Measurements from ENCODE around the gene PRR12. TPM values are rescaled to one million over a fixed set of nuclear protein-coding genes. Genes with fewer than 3 reads are reported as not detected.
"Not testable (repeated sequence)": the region's sequence is repeated elsewhere in the genome, so short reads cannot be mapped to it uniquely, and the experiment has no call there.

The PRR12 gene
- total RNA-seq, 1 experiment from 2014 or later, result 22.9 TPM

DNA sequence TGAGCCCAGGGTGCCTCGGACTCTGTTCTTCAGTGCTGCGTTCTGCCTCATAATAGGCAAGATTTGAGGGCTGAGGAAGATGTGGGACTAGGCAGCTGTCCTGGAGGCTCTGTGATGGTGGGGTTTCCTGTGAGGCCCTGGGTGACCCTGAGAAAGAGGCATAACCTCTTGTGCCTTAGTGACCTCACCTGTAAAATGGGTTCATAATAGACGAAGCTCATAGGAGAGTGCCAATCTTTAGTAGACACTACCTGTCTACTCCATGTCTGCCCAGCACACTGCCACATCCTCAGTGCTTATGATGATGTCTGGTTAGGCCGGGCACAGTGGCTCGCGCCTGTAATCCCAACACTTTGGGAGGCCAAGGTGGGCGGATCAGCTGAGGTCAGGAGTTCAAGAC lies 25.6 kb downstream of the PRR12 start:
- Histone ChIP-seq H3K27ac (ENCODE audit: low read length) (no peak overlapping the region), H3K4me3 (ENCODE audit: low read depth in 2 of 2, low read length in 2 of 2) (no peak overlapping the region), H3K4me1 (ENCODE audit: control insufficient read depth, insufficient read depth, low read length) (peaks cover 7% of the 10 kb centered on the region), H3K27me3 (ENCODE audit: control insufficient read depth, insufficient read depth, low read length) (no peaks in the 10 kb centered on the region), H3K9me3 (ENCODE audit: control insufficient read depth, insufficient read depth, low read depth, low read length) (no peaks in the 10 kb centered on the region), H3K36me3 (ENCODE audit: control insufficient read depth, insufficient read depth, low read length) (no peaks in the 10 kb centered on the region)
- TF ChIP-seq SIN3A (IDR thresholded peaks at IDR 0.05; ENCODE audit: borderline replicate concordance, insufficient read depth, low read depth, low read length), result no peak
- no peak for TF ChIP-seq POLR2AphosphoS5 (IDR thresholded peaks at IDR 0.05; ENCODE audit: low read depth, low read length)
- no peak for TF ChIP-seq TCF7L2 (IDR thresholded peaks at IDR 0.05; ENCODE audit: low read depth, low read length)
- TF ChIP-seq, protein P1, sequence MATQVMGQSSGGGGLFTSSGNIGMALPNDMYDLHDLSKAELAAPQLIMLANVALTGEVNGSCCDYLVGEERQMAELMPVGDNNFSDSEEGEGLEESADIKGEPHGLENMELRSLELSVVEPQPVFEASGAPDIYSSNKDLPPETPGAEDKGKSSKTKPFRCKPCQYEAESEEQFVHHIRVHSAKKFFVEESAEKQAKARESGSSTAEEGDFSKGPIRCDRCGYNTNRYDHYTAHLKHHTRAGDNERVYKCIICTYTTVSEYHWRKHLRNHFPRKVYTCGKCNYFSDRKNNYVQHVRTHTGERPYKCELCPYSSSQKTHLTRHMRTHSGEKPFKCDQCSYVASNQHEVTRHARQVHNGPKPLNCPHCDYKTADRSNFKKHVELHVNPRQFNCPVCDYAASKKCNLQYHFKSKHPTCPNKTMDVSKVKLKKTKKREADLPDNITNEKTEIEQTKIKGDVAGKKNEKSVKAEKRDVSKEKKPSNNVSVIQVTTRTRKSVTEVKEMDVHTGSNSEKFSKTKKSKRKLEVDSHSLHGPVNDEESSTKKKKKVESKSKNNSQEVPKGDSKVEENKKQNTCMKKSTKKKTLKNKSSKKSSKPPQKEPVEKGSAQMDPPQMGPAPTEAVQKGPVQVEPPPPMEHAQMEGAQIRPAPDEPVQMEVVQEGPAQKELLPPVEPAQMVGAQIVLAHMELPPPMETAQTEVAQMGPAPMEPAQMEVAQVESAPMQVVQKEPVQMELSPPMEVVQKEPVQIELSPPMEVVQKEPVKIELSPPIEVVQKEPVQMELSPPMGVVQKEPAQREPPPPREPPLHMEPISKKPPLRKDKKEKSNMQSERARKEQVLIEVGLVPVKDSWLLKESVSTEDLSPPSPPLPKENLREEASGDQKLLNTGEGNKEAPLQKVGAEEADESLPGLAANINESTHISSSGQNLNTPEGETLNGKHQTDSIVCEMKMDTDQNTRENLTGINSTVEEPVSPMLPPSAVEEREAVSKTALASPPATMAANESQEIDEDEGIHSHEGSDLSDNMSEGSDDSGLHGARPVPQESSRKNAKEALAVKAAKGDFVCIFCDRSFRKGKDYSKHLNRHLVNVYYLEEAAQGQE (IDR thresholded peaks at IDR 0.05; ENCODE audit: insufficient read depth in 1 of 2, low read depth in 2 of 2, low read length in 1 of 2), result no peak
- TF ChIP-seq, protein P2, sequence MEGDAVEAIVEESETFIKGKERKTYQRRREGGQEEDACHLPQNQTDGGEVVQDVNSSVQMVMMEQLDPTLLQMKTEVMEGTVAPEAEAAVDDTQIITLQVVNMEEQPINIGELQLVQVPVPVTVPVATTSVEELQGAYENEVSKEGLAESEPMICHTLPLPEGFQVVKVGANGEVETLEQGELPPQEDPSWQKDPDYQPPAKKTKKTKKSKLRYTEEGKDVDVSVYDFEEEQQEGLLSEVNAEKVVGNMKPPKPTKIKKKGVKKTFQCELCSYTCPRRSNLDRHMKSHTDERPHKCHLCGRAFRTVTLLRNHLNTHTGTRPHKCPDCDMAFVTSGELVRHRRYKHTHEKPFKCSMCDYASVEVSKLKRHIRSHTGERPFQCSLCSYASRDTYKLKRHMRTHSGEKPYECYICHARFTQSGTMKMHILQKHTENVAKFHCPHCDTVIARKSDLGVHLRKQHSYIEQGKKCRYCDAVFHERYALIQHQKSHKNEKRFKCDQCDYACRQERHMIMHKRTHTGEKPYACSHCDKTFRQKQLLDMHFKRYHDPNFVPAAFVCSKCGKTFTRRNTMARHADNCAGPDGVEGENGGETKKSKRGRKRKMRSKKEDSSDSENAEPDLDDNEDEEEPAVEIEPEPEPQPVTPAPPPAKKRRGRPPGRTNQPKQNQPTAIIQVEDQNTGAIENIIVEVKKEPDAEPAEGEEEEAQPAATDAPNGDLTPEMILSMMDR (IDR thresholded peaks at IDR 0.05), result no peak
- ChIA-PET POLR2A (no interaction called here), CTCF (no interaction called here)
- intact Hi-C loops (cut with micrococcal nuclease; ENCODE audit: unreplicated experiment) (no loop called here), in situ Hi-C loops (cut with HindIII; ENCODE audit: low pct_unique_long_range_greater_than_20kb, low sequenced_read_pairs) (no loop called here)
- no peak for ATAC-seq
- no peak for DNase-seq (ENCODE audit: low read depth, low spot score)
- BruUV-seq (replicated peaks), result no TSS peak

DNA sequence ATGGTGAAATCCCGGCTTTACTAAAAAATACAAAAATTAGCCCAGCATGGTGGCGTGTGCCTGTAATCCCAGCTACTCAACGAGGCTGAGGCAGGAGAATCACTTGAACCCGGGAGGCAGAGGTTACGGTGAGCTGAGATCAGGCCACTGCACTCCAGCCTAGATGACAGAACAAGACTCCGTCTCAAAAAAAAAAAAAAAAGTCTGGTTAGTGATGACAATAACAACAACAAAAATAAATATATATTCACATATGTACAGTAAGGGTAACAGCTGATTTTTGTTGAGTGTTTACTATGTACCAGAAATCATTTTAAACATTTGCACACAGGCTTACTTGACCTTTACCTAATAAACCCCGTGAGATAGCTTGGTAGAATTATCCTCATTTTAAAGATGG lies 26.0 kb downstream of the PRR12 start:
- H3K27ac ChIP-seq (ENCODE audit: low read length), result no peak overlapping the region
- H3K27me3 ChIP-seq (ENCODE audit: control insufficient read depth, insufficient read depth, low read length), result no peaks in the 10 kb centered on the region
- no TSS peak for BruUV-seq (replicated peaks)
- POLR2A ChIA-PET, result no interaction called here
- intact Hi-C loops (cut with micrococcal nuclease; ENCODE audit: unreplicated experiment), result no loop called here
- in situ Hi-C loops (cut with HindIII; ENCODE audit: low pct_unique_long_range_greater_than_20kb, low sequenced_read_pairs), result no loop called here
- no peak for DNase-seq (ENCODE audit: low read depth, low spot score)
- no peaks in the 10 kb centered on the region for H3K9me3 ChIP-seq (ENCODE audit: control insufficient read depth, insufficient read depth, low read depth, low read length)
- H3K4me3 ChIP-seq (ENCODE audit: low read depth in 2 of 2, low read length in 2 of 2), result no peak overlapping the region
- TF ChIP-seq, protein P1 (IDR thresholded peaks at IDR 0.05; ENCODE audit: insufficient read depth in 1 of 2, low read depth in 2 of 2, low read length in 1 of 2), result no peak
- no peak for TF ChIP-seq SIN3A (IDR thresholded peaks at IDR 0.05; ENCODE audit: borderline replicate concordance, insufficient read depth, low read depth, low read length)
- no peak for TF ChIP-seq TCF7L2 (IDR thresholded peaks at IDR 0.05; ENCODE audit: low read depth, low read length)
- TF ChIP-seq POLR2AphosphoS5 (IDR thresholded peaks at IDR 0.05; ENCODE audit: low read depth, low read length), result no peak
- TF ChIP-seq, protein P2 (IDR thresholded peaks at IDR 0.05), result no peak
- CTCF ChIA-PET, result no interaction called here
- ATAC-seq, result no peak
- no peaks in the 10 kb centered on the region for H3K36me3 ChIP-seq (ENCODE audit: control insufficient read depth, insufficient read depth, low read length)
- peaks cover 7% of the 10 kb centered on the region for H3K4me1 ChIP-seq (ENCODE audit: control insufficient read depth, insufficient read depth, low read length)

DNA sequence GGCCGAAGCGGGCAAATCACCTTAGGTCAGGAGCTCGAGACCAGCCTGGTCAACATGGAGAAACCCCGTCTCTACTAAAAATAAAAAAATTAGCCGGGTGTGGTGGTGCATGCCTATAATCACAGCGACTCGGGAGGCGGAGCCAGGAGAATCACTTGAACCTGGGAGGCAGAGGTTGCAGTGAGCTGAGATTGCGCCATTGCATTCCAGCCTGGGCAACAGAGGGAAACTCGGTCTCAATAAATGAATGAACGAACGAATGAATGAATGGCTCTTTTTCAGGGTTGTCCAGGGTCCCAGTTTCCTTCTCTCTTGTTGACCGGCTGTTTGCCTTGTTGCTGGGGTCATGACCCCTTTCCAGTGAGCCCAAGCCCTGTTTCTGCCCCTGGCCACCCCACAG lies 26.9 kb downstream of the PRR12 start:
- ChIA-PET POLR2A (interaction anchor here (0.5 kb wide), 1 partner anchor 88 kb away, joined by 4 read pairs; no protein-coding TSS in a partner anchor), CTCF (interaction anchor here (0.6 kb wide), 1 partner anchor 22 kb away, joined by 4 read pairs; the partner anchor contains the start of gene RRAS)
- in situ Hi-C loops (cut with HindIII; ENCODE audit: low pct_unique_long_range_greater_than_20kb, low sequenced_read_pairs), result not testable (repeated sequence)

More for the DNA sequence above, 26.9 kb downstream of the PRR12 start:
- DNase-seq (ENCODE audit: low read depth, low spot score); H3K4me1 ChIP-seq (ENCODE audit: control insufficient read depth, insufficient read depth, low read length); H3K27me3 ChIP-seq (ENCODE audit: control insufficient read depth, insufficient read depth, low read length); H3K4me3 ChIP-seq (ENCODE audit: low read depth in 2 of 2, low read length in 2 of 2); ATAC-seq; BruUV-seq (replicated peaks); H3K36me3 ChIP-seq (ENCODE audit: control insufficient read depth, insufficient read depth, low read length); intact Hi-C loops (cut with micrococcal nuclease; ENCODE audit: unreplicated experiment); H3K9me3 ChIP-seq (ENCODE audit: control insufficient read depth, insufficient read depth, low read depth, low read length); H3K27ac ChIP-seq (ENCODE audit: low read length): not testable (repeated sequence)
